Dendritic cell treated with granulocyte-macrophage colony-stimulating factor and Interleukin-4, amounts not matched to agents 40 ng/mL and 50 ng/mL, for 4 days (primary cell): Measurements from ENCODE around the gene NLN.

Experiments used
- H3K27ac Mint-ChIP-seq: one replicate; pipeline ENCODE4 v1.8.0; 2022; ENCODE audit warnings: mild to moderate bottlenecking, mixed read lengths
- H3K27me3 Mint-ChIP-seq: one replicate; pipeline ENCODE4 v1.8.0; 2022; ENCODE audit warnings: mild to moderate bottlenecking, mixed read lengths
- H3K36me3 Mint-ChIP-seq: one replicate; pipeline ENCODE4 v1.8.0; 2022; ENCODE audit warnings: low read depth, mixed read lengths
- H3K4me1 Mint-ChIP-seq: one replicate; pipeline ENCODE4 v1.8.0; 2022; ENCODE audit warnings: low read depth, mixed read lengths
- H3K4me3 Mint-ChIP-seq: one replicate; pipeline ENCODE4 v1.8.0; 2022; ENCODE audit warnings: mild to moderate bottlenecking, moderate library complexity, mixed read lengths
- H3K9me3 Mint-ChIP-seq: one replicate; pipeline ENCODE4 v1.8.0; 2022; ENCODE audit warnings: mixed read lengths
- intact Hi-C: fragments of 100-400 bp; cut with micrococcal nuclease; formaldehyde crosslinking; loops from one replicate; pipeline ENCODE4 v1.15.0; 2022

NLN gene

GRCh38 chr5:65742565-65743231 lies 20.7 kb downstream of the NLN start:
- intact Hi-C loops: loop anchor here (5.0 kb wide), 2 partner anchors 35 to 185 kb away; partner anchors contain the start of gene ERBIN
- no peak overlapping the region for H3K27ac Mint-ChIP-seq
- no peaks in the 10 kb centered on the region for H3K27me3 Mint-ChIP-seq
- H3K4me1 Mint-ChIP-seq: peaks cover 34% of the 10 kb centered on the region
- no peak overlapping the region for H3K4me3 Mint-ChIP-seq
- peaks cover under 1% of the 10 kb centered on the region for H3K9me3 Mint-ChIP-seq
- peaks cover 19% of the 10 kb centered on the region for H3K36me3 Mint-ChIP-seq

- intact Hi-C loops: no loop called here
- Mint-ChIP-seq H3K27me3 (no peaks in the 10 kb centered on the region), H3K36me3 (peaks cover 26% of the 10 kb centered on the region), H3K4me3 (no peak overlapping the region), H3K9me3 (peaks cover 10% of the 10 kb centered on the region), H3K4me1 (peaks cover 7% of the 10 kb centered on the region), H3K27ac (no peak overlapping the region)
These were observed 27.3 kb downstream of the NLN start for GRCh38 chr5:65749221-65749844.

DNA sequence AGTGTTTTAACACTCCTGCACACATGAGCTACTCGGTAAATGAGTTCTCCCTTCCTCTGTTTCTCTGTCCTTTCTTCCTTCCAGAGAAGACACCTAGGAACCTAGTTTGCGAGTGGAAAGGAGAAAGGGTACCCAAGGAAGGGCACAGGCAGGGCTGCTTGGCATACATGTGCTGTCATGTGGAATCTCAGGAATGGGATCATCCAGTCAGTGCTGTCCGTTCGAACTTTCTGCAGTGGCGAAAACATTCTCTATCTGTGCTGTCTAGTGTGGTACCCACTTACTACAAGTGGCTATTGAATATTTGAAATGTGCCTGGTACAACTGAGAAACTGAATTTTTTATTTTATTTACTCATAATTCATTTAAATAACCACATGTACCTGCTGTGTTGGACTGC lies 28.0 kb downstream of the NLN start:
- intact Hi-C loops: no loop called here
- Mint-ChIP-seq H3K4me1 (peaks cover 7% of the 10 kb centered on the region), H3K36me3 (peaks cover 22% of the 10 kb centered on the region), H3K9me3 (peaks cover 10% of the 10 kb centered on the region), H3K4me3 (no peak overlapping the region), H3K27ac (no peak overlapping the region), H3K27me3 (no peaks in the 10 kb centered on the region)

- Mint-ChIP-seq H3K27me3 (no peaks in the 10 kb centered on the region), H3K4me3 (no peak overlapping the region), H3K9me3 (peaks cover 10% of the 10 kb centered on the region), H3K4me1 (peaks cover 3% of the 10 kb centered on the region), H3K36me3 (peaks cover 22% of the 10 kb centered on the region), H3K27ac (no peak overlapping the region)
- intact Hi-C loops: no loop called here
These were observed 28.9 kb downstream of the NLN start for GRCh38 chr5:65750938-65751337.

GRCh38 chr5:65753189-65753588 lies 31.2 kb downstream of the NLN start:
- intact Hi-C loops: no loop called here
- Mint-ChIP-seq H3K36me3 (peaks cover 11% of the 10 kb centered on the region), H3K9me3 (peaks cover 4% of the 10 kb centered on the region), H3K27ac (no peak overlapping the region), H3K27me3 (no peaks in the 10 kb centered on the region), H3K4me3 (no peak overlapping the region), H3K4me1 (no peaks in the 10 kb centered on the region)

GRCh38 chr5:65758546-65759144 lies 36.6 kb downstream of the NLN start:
- Mint-ChIP-seq H3K36me3 (peaks cover 46% of the 10 kb centered on the region), H3K9me3 (no peaks in the 10 kb centered on the region), H3K4me3 (no peak overlapping the region), H3K27me3 (no peaks in the 10 kb centered on the region), H3K27ac (no peak overlapping the region), H3K4me1 (no peaks in the 10 kb centered on the region)
- intact Hi-C loops: no loop called here

DNA sequence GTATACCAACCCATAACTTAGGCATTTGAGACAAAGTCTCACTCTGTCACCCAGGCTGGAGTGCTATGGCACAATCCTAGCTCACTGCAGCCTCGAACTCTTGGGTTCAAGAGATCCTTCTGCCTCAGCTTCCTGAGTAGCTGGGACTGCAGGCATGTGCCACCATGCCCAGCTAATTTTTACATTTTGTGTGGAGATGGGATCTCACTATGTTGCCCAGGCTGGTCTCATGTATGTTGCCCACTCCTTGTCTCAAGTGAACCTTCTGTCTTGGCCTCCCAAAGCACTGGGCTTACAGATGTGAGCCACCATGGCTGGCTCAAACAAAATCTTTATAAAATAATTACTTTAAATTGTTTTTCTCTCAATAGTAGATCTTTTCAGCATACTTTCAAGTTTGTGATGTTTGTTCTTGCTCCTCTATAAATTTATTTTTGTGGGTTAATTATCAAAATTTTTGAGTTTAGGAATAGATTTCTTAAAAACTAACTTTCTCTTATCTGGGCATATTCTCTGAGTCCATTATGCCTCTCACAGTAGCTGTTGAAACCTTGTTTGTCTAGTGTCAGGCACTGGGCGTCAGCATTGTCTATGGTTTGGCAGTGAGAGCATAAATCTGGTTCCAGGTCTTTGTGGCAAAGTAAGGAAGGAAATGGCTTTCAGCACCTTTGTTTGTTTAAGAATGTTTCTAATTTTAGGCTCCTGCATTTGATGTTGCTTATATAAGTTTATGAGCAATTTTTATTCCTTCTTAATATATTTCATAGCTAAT lies 38.7 kb downstream of the NLN start:
- Mint-ChIP-seq H3K36me3 (peaks cover 58% of the 10 kb centered on the region), H3K27ac (no peak overlapping the region), H3K4me1 (no peaks in the 10 kb centered on the region), H3K27me3 (no peaks in the 10 kb centered on the region), H3K4me3 (no peak overlapping the region), H3K9me3 (no peaks in the 10 kb centered on the region)
- intact Hi-C loops: no loop called here

- Mint-ChIP-seq H3K27me3 (no peaks in the 10 kb centered on the region), H3K27ac (no peak overlapping the region)
These were observed 40.2 kb downstream of the NLN start for GRCh38 chr5:65762234-65762633.

DNA sequence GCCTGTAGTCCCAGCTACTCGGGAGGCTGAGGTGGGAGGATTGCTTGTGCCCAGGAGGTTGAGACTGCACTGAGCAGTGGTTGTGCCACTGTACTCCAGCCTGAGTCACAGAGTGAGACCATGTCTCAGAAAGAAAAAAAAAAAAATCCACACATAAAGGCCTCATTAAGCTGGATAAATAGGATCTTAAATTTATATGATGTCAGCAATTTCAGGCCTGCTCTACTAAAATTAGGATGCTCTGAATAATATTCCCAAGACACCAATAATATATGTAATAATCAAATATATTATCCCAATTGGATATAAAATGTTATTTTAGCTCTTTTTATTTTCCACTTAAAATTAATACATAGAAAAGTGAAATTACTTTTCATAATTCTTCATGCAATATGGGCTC lies 43.6 kb downstream of the NLN start:
- intact Hi-C loops: no loop called here
- no peaks in the 10 kb centered on the region for H3K9me3 Mint-ChIP-seq
- no peak overlapping the region for H3K4me3 Mint-ChIP-seq
- H3K36me3 Mint-ChIP-seq: peaks cover 70% of the 10 kb centered on the region
- H3K27ac Mint-ChIP-seq: no peak overlapping the region
- H3K27me3 Mint-ChIP-seq: no peaks in the 10 kb centered on the region
- no peaks in the 10 kb centered on the region for H3K4me1 Mint-ChIP-seq

More at GRCh38 chr5:65762234-65762633, 40.2 kb downstream of the NLN start:
- H3K4me1 Mint-ChIP-seq: no peaks in the 10 kb centered on the region
- intact Hi-C loops: no loop called here
- H3K36me3 Mint-ChIP-seq: peaks cover 74% of the 10 kb centered on the region
- no peak overlapping the region for H3K4me3 Mint-ChIP-seq
- no peaks in the 10 kb centered on the region for H3K9me3 Mint-ChIP-seq

DNA sequence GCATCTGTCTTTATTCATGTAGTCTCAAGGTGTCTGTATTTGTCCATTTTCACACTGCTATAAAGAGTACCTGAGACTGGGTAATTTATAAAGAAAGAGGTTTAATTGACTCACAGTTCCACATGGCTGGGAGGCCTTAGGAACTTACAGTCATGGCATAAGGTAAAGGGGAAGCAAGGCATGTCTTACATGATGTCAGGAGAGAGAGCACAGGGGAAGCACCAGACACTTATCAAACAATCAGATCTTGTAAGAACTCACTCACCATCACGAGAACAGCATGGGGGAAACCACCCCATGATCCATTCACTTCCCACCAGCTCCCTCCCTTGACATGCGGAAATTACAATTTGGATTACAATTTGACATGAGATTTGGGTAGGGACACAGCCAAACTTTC lies 44.2 kb downstream of the NLN start:
- H3K4me1 Mint-ChIP-seq: no peaks in the 10 kb centered on the region
- no peak overlapping the region for H3K4me3 Mint-ChIP-seq
- no peaks in the 10 kb centered on the region for H3K27me3 Mint-ChIP-seq
- H3K27ac Mint-ChIP-seq: no peak overlapping the region
- H3K9me3 Mint-ChIP-seq: no peaks in the 10 kb centered on the region
- intact Hi-C loops: no loop called here
- peaks cover 65% of the 10 kb centered on the region for H3K36me3 Mint-ChIP-seq

DNA sequence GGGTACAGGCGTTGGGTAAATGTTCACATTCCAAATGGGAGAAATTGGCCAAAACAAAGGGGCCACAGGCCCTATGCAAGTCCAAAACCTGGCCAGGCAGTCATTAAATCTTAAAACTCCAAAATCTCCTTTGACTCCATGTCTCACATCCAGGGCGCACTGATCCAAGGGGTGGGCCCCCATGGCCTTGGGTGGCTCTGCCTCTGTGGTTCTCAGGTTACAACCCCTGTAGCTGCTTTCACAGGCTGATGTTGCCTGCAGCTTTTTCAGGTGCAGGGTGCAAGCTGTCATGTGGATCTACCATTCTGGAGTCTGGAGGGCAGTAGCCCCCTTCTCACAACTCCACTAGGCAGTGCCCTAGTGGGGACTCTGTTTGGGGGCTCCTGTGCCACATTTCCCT lies 44.8 kb downstream of the NLN start:
- no peak overlapping the region for H3K4me3 Mint-ChIP-seq

DNA sequence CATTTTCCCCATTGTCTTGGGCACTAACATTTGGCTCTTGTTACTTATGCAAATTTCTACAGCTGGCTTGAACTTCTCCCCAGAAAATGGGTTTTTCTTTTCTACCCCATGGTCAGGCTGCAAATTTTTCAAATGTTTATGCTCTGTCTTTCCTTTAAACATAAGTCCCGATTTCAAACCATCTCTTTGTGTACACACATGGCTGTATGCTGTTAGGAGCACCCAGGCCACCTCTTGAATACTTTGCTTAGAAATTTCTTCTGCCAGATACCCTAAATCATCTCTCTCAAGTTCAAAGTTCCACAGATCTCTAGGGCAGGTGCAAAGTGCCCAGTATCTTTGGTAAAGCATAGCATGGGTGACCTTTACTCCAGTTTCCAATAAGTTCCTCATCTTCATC lies 45.6 kb downstream of the NLN start:
- no peaks in the 10 kb centered on the region for H3K4me1 Mint-ChIP-seq
- H3K9me3 Mint-ChIP-seq: no peaks in the 10 kb centered on the region
- no peak overlapping the region for H3K27ac Mint-ChIP-seq
- no peak overlapping the region for H3K4me3 Mint-ChIP-seq
- no peaks in the 10 kb centered on the region for H3K27me3 Mint-ChIP-seq
- peaks cover 59% of the 10 kb centered on the region for H3K36me3 Mint-ChIP-seq
- intact Hi-C loops: no loop called here

More for the DNA sequence above, 44.8 kb downstream of the NLN start:
- intact Hi-C loops: no loop called here
- H3K27ac Mint-ChIP-seq: no peak overlapping the region
- H3K27me3 Mint-ChIP-seq: no peaks in the 10 kb centered on the region
- peaks cover 65% of the 10 kb centered on the region for H3K36me3 Mint-ChIP-seq
- H3K9me3 Mint-ChIP-seq: no peaks in the 10 kb centered on the region
- no peaks in the 10 kb centered on the region for H3K4me1 Mint-ChIP-seq

DNA sequence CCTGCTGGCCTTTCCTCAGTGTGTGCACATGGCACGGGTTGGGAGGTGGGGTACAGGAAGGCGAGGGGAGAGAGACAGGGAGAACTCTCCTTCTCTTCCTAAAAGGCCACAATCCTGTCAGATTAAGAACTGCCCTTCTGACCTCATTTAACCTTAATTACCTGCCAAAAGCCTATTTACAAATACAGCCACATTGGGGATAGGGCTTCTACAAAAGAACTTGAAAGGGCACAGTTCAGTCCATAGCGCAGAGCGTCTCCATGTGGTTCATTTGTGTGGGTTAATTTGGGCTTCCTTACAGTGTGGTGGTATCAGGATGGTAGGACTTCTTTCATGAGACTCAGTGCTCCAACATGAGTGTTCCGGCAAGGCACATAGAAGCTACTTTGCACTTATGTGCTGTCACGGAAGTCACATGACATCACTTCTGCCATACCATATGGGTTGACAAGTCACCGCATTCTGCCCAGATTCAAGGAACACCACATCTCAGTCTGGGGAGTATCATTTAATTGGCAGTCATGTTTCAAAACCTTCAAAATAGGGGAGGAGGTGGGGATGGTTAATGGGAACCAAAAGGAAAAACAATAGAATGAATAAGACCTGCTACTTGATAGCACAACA lies 46.8 kb downstream of the NLN start:
- no peaks in the 10 kb centered on the region for H3K4me1 Mint-ChIP-seq
- intact Hi-C loops: no loop called here
- H3K27ac Mint-ChIP-seq: no peak overlapping the region
- no peaks in the 10 kb centered on the region for H3K27me3 Mint-ChIP-seq
- H3K9me3 Mint-ChIP-seq: no peaks in the 10 kb centered on the region
- peaks cover 46% of the 10 kb centered on the region for H3K36me3 Mint-ChIP-seq
- H3K4me3 Mint-ChIP-seq: no peak overlapping the region

DNA sequence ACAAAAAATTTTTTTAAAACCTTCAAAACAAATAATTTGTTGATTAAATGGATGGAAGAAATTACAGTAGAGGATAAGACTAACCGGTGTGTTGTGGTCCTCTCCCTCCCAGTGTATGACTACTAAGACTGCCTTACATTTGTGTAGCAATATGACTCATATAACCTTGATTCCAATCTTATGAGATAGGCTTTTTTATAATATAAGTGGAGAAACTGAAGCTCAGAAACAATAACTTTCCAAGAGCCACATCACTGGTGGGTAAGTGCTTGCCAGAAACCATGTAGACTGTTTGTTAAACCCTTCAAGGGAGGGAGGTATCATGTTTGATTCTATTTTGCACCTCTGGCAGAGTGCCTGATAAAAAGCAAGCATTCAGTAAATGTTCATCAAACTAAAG lies 47.5 kb downstream of the NLN start:
- Mint-ChIP-seq H3K4me3 (no peak overlapping the region), H3K9me3 (no peaks in the 10 kb centered on the region), H3K36me3 (peaks cover 39% of the 10 kb centered on the region), H3K27ac (no peak overlapping the region), H3K27me3 (no peaks in the 10 kb centered on the region), H3K4me1 (no peaks in the 10 kb centered on the region)
- intact Hi-C loops: no loop called here
